H1 (cell line): ENCODE measurements around the gene ETV5. TPM values are rescaled to one million over a fixed set of nuclear protein-coding genes. Genes with fewer than 3 reads are reported as not detected.

Experiments used
- BACH1 ChIP-seq: IDR thresholded peaks from 2 replicates; pipeline ENCODE4 v1.6.1; 2012; ENCODE audit warnings: low read length, improper control_type of control experiment
- CHD1 ChIP-seq: IDR thresholded peaks from 2 replicates; pipeline ENCODE4 v1.6.1; 2012; ENCODE audit warnings: low read depth, low read length, improper control_type of control experiment
- FOSL1 ChIP-seq: IDR thresholded peaks from 2 replicates; pipeline ENCODE4 v1.6.1; 2011; ENCODE audit warnings: mild to moderate bottlenecking, low read depth, low read length, moderate library complexity; ENCODE audit not compliant: insufficient read depth
- GTF2F1 ChIP-seq: IDR thresholded peaks from 2 replicates; pipeline ENCODE4 v1.6.1; 2012; ENCODE audit warnings: low read depth, low read length, improper control_type of control experiment, borderline replicate concordance
- JUN ChIP-seq: IDR thresholded peaks from 2 replicates; pipeline ENCODE4 v1.6.1; 2011; ENCODE audit warnings: low read depth, mild to moderate bottlenecking, improper control_type of control experiment, low read length
- POLR2AphosphoS5 ChIP-seq: IDR thresholded peaks from 2 replicates; pipeline ENCODE4 v1.6.1; 2011; ENCODE audit warnings: low read depth, low read length
- RFX5 ChIP-seq: IDR thresholded peaks from 2 replicates; pipeline ENCODE4 v1.6.1; 2011; ENCODE audit warnings: low read depth, low read length, improper control_type of control experiment, borderline replicate concordance
- SP1 ChIP-seq: IDR thresholded peaks from 2 replicates; pipeline ENCODE4 v1.6.1; 2011; ENCODE audit warnings: low read depth, low read length
- polyA plus RNA-seq, 7 experiments: library from polyadenylated mRNA; depleted of rRNA in 3 of 7; stranded (reverse) in 5 of 7; unstranded in 2 of 7; fragments of >200 nt in 5 of 7; fragments of 200-250 nt in 2 of 7; gene quantifications; 1 replicate in 5 of 7; 2 replicates in 1 of 7; 4 replicates in 1 of 7; pipeline versions ENCODE4 v1.2.1 to v1.2.3, GENCODE V29; 2011 to 2013; ENCODE audit warnings: missing spikeins in 2 of 7, mixed read lengths in 2 of 7
- total RNA-seq: library from RNA; stranded (reverse); fragmentation: NEBNext Ultra II Directional; extraction: Animal tissue kit (Norgen Biotek cat#: 25700); gene quantifications from 2 replicates; pipeline ENCODE4 v1.2.1, GENCODE V29; 2021

Gene ETV5
- total and polyA plus RNA-seq, 2 of the 8 experiments (the other 6 are each of a cell fraction or from before 2014, with no cell fraction given) = 13.1 to 36.9 TPM

GRCh38 chr3:186121968-186122367 lies 13.1 kb upstream of the ETV5 start (continued):
- TF ChIP-seq RFX5 (no peak), GTF2F1 (no peak), BACH1 (no peak), CHD1 (no peak), POLR2AphosphoS5 (0 out of 2 replicates have a peak, but pooled peaks have one; percentile 21), JUN (no peak), SP1 (no peak), FOSL1 (no peak)
